Activated CD4-positive, alpha-beta T cell treated with anti-CD3 and anti-CD28 coated beads, Interleukin-10, Interleukin-2, amounts not matched to agents 100 ng/mL and 50 ng/mL, durations not matched to agents 16 hours and 8 hours (primary cell): ENCODE data around the gene IQCH.
A peak's percentile ranks its signal among the peaks of the same experiment; 100 is the strongest.
"Not testable (repeated sequence)": the region's sequence is repeated elsewhere in the genome, so short reads cannot be mapped to it uniquely, and the experiment has no call there.

Source experiments
- DNase-seq: peaks from one replicate; pipeline ENCODE4 v3.0.0-alpha.2; 2020

The IQCH gene

GRCh38 chr15:67254238-67255175, at the start of gene IQCH, which contains the start of gene AAGAB:
Gene IQCH (plus strand): TSS chr15:67254786. CDS start chr15:67254897, 111 bp downstream.
Gene AAGAB (minus strand): TSS chr15:67254661. CDS start chr15:67254631, 30 bp downstream.
- peak; percentile 99 for DNase-seq

- no peak for DNase-seq
Observed at GRCh38 chr15:67207555-67208207, 46.9 kb upstream of the IQCH start.

GRCh38 chr15:67208396-67208795, 46.2 kb upstream of the IQCH start:
- no peak for DNase-seq

- no peak for DNase-seq
Observed at GRCh38 chr15:67210555-67211168, 43.9 kb upstream of the IQCH start.

- DNase-seq = no peak
Observed at GRCh38 chr15:67212684-67213367, 41.8 kb upstream of the IQCH start.

GRCh38 chr15:67215102-67215501, 39.5 kb upstream of the IQCH start:
- DNase-seq = no peak

GRCh38 chr15:67216859-67217258, 37.7 kb upstream of the IQCH start:
- no peak for DNase-seq

GRCh38 chr15:67218428-67218827, 36.2 kb upstream of the IQCH start:
- peak; percentile 16 for DNase-seq

GRCh38 chr15:67219288-67219687, 35.3 kb upstream of the IQCH start:
- DNase-seq = no peak

GRCh38 chr15:67224889-67225288, 29.7 kb upstream of the IQCH start:
- DNase-seq = no peak

- DNase-seq = no peak
Observed at GRCh38 chr15:67225336-67225735, 29.2 kb upstream of the IQCH start.

GRCh38 chr15:67227431-67227830, 27.2 kb upstream of the IQCH start:
- no peak for DNase-seq

GRCh38 chr15:67227846-67228245, 26.7 kb upstream of the IQCH start:
- no peak for DNase-seq

GRCh38 chr15:67228286-67228685, 26.3 kb upstream of the IQCH start:
- DNase-seq = no peak

GRCh38 chr15:67230504-67230903, 24.1 kb upstream of the IQCH start:
- DNase-seq = no peak

- no peak for DNase-seq
Observed at GRCh38 chr15:67232591-67232990, 22.0 kb upstream of the IQCH start.

- peak; percentile 57 for DNase-seq
Observed at GRCh38 chr15:67240235-67241131, 14.1 kb upstream of the IQCH start.

- DNase-seq = peak; percentile 91
Observed at GRCh38 chr15:67241132-67241855, 13.3 kb upstream of the IQCH start.

- peak; percentile 11 for DNase-seq
Observed at GRCh38 chr15:67242708-67243111, 11.9 kb upstream of the IQCH start.

- no peak for DNase-seq
Observed at GRCh38 chr15:67244971-67245478, 9.6 kb upstream of the IQCH start.

- DNase-seq = not testable (repeated sequence)
Observed at GRCh38 chr15:67246606-67247005, 8.0 kb upstream of the IQCH start.
